Uterus (tissue), 2 donors: ENCODE data around the gene SRXN1.

Source experiments
- CTCF ChIP-seq, 4 experiments: fragments of 200-600 bp in 2 of 4; fragments of 450-650 bp in 2 of 4; sonication (generic) in 2 of 4; IDR thresholded peaks; one replicate each; pipeline ENCODE4 v1.5.1; 2016 to 2019; ENCODE audit warnings: antibody characterized with exemption in 4 of 4, mild to moderate bottlenecking in 2 of 4, moderate library complexity in 1 of 4
- POLR2A ChIP-seq, 2 donors: fragments of 450-650 bp; IDR thresholded peaks; one replicate each; pipeline ENCODE4 v1.6.1; 2016; ENCODE audit warnings: antibody characterized with exemption in 2 of 2, mild to moderate bottlenecking in 1 of 2, moderate library complexity in 1 of 2

GRCh38 chr20:620246-620645 lies 32.8 kb downstream of the SRXN1 start:
- TF ChIP-seq POLR2A (IDR thresholded peaks at IDR 0.05), result no peak
- TF ChIP-seq CTCF (IDR thresholded peaks at IDR 0.05), result no peak
